ENCODE results near the gene OBSCN.

DNA sequence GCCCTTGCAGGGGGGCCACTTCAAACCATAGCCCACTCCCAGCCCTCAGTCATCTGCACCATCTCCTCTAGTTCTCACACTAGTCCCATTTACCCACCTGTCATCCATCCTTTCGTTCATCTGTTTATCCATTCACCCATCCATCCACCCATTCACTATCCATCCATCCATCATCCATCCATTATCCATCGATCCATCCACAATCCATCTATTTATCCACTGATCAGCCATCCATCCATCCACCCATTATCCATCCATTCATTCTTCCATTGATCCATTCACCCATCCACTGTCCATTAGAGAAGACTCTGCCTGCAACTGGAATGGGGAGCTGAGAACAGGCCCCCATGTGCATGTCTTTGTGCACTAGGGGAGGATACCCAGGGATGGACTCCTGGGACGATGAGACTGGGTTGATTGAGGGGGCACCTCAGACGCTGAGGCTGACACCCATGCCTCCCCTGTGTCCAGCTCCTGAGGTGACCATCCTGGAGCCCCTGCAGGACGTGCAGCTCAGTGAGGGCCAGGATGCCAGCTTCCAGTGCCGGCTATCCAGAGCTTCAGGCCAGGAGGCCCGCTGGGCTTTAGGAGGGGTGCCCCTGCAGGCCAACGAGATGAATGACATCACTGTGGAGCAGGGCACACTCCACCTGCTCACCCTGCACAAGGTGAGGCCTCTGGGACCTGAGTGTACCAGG, 100.9 kb downstream of the OBSCN start:
- TF ChIP-seq, protein P1, sequence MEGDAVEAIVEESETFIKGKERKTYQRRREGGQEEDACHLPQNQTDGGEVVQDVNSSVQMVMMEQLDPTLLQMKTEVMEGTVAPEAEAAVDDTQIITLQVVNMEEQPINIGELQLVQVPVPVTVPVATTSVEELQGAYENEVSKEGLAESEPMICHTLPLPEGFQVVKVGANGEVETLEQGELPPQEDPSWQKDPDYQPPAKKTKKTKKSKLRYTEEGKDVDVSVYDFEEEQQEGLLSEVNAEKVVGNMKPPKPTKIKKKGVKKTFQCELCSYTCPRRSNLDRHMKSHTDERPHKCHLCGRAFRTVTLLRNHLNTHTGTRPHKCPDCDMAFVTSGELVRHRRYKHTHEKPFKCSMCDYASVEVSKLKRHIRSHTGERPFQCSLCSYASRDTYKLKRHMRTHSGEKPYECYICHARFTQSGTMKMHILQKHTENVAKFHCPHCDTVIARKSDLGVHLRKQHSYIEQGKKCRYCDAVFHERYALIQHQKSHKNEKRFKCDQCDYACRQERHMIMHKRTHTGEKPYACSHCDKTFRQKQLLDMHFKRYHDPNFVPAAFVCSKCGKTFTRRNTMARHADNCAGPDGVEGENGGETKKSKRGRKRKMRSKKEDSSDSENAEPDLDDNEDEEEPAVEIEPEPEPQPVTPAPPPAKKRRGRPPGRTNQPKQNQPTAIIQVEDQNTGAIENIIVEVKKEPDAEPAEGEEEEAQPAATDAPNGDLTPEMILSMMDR (IDR thresholded peaks at IDR 0.05), result no peak
- no peak for TF ChIP-seq EZH2 (IDR thresholded peaks at IDR 0.05; ENCODE audit: borderline replicate concordance, insufficient read depth, low read depth, low read length, poor library complexity, severe bottlenecking)
